Astrocyte of the spinal cord (primary cell): Measurements from ENCODE around the gene ARHGEF28.

Experiments used
- DNase-seq: peaks from one replicate; pipeline ENCODE4 v3.0.0; 2011; ENCODE audit warnings: low read depth, low spot score
- H3K4me3 ChIP-seq: 2 replicates; pipeline ENCODE4 v1.5.1; 2011; ENCODE audit warnings: low read depth, mild to moderate bottlenecking, low read length, moderate library complexity
- CTCF ChIP-seq: IDR thresholded peaks from 2 replicates; pipeline ENCODE4 v1.5.1; 2012; ENCODE audit warnings: low read depth, mild to moderate bottlenecking, low read length, inconsistent platforms
- in situ Hi-C: cut with HindIII; loops from 2 replicates; pipeline ENCODE4 v1.10.0; 2017; ENCODE audit warnings: low sequenced_read_pairs

Gene ARHGEF28

GRCh38 chr5:73694089-73694488 is 68.1 kb downstream of the ARHGEF28 start:
- H3K4me3 ChIP-seq, result no peak overlapping the region
- in situ Hi-C loops, result no loop called here
- TF ChIP-seq CTCF, result no peak
- DNase-seq, result no peak

- H3K4me3 ChIP-seq, result no peak overlapping the region
- in situ Hi-C loops, result no loop called here
- TF ChIP-seq CTCF, result no peak
- DNase-seq, result no peak
Observed at GRCh38 chr5:73698011-73698410, 72.0 kb downstream of the ARHGEF28 start.

- DNase-seq, result no peak
- in situ Hi-C loops, result no loop called here
- no peak overlapping the region for H3K4me3 ChIP-seq
- no peak for TF ChIP-seq CTCF
Observed at GRCh38 chr5:73701566-73701965, 75.6 kb downstream of the ARHGEF28 start.

GRCh38 chr5:73702534-73702933 is 76.5 kb downstream of the ARHGEF28 start:
- H3K4me3 ChIP-seq, result no peak overlapping the region
- TF ChIP-seq CTCF, result no peak
- DNase-seq, result no peak
- in situ Hi-C loops, result no loop called here

- H3K4me3 ChIP-seq, result no peak overlapping the region
- in situ Hi-C loops, result no loop called here
- DNase-seq, result no peak
- TF ChIP-seq CTCF, result no peak
Observed at GRCh38 chr5:73702951-73703350, 77.0 kb downstream of the ARHGEF28 start.

- in situ Hi-C loops, result no loop called here
- DNase-seq, result no peak
- no peak overlapping the region for H3K4me3 ChIP-seq
- no peak for TF ChIP-seq CTCF
Observed at GRCh38 chr5:73705364-73705763, 79.4 kb downstream of the ARHGEF28 start.

GRCh38 chr5:73706963-73707362 is 81.0 kb downstream of the ARHGEF28 start:
- no peak for DNase-seq
- TF ChIP-seq CTCF, result no peak
- no peak overlapping the region for H3K4me3 ChIP-seq
- in situ Hi-C loops, result no loop called here
